Stimulated activated CD4-positive, alpha-beta T cell treated with anti-CD3 and anti-CD28 coated beads, Interleukin-1b, Interleukin-23, amount 100 ng/mL, for 4 hours (primary cell): ENCODE measurements around the gene C19orf47.

Source experiments
- DNase-seq, 2 donors: peaks; one replicate each; pipeline ENCODE4 v3.0.0-alpha.2; 2020; ENCODE audit warnings: low read depth in 2 of 2

C19orf47 gene, protein sequence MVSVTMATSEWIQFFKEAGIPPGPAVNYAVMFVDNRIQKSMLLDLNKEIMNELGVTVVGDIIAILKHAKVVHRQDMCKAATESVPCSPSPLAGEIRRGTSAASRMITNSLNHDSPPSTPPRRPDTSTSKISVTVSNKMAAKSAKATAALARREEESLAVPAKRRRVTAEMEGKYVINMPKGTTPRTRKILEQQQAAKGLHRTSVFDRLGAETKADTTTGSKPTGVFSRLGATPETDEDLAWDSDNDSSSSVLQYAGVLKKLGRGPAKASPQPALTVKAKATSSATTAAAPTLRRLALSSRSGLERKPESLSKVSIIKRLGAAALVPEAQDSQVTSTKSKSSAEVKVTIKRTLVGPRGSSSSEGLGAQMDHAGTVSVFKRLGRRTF

GRCh38 chr19:40348125-40348913 lies at the start of gene C19orf47, which contains the start of gene PLD3:
C19orf47 (minus strand) TSS chr19:40348397; CDS start chr19:40341857, 6,540 bp downstream.
PLD3 (plus strand) TSS chr19:40348695; CDS start chr19:40366484, 17,789 bp downstream.
- peak; percentile 95 for DNase-seq

DNA sequence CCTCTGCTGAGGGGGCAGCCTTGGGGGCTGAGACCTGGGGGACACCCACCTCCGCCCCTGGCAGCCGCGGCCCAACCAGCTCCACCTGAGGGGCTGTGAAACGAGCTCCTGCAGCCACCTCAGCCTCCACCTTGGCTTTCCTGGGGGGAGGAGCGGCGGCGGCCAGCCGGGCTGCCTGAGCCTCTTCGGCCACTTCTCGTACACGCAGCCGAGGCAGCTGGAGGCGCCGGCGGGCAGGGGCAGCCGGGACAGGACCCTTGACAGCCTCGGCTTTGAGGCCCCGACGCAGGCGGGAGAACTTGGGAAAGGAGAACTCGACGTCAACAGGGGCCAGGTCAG lies 49.3 kb upstream of the C19orf47 start:
- no peak for DNase-seq

- DNase-seq: no peak
These were observed 48.8 kb upstream of the C19orf47 start for GRCh38 chr19:40396886-40397567.

- DNase-seq: no peak
These were observed 47.8 kb upstream of the C19orf47 start for GRCh38 chr19:40395956-40396355.

- DNase-seq: no peak
These were observed 46.6 kb upstream of the C19orf47 start for GRCh38 chr19:40394816-40395210.

GRCh38 chr19:40393894-40394815 lies 46.0 kb upstream of the C19orf47 start:
- DNase-seq: no peak

DNA sequence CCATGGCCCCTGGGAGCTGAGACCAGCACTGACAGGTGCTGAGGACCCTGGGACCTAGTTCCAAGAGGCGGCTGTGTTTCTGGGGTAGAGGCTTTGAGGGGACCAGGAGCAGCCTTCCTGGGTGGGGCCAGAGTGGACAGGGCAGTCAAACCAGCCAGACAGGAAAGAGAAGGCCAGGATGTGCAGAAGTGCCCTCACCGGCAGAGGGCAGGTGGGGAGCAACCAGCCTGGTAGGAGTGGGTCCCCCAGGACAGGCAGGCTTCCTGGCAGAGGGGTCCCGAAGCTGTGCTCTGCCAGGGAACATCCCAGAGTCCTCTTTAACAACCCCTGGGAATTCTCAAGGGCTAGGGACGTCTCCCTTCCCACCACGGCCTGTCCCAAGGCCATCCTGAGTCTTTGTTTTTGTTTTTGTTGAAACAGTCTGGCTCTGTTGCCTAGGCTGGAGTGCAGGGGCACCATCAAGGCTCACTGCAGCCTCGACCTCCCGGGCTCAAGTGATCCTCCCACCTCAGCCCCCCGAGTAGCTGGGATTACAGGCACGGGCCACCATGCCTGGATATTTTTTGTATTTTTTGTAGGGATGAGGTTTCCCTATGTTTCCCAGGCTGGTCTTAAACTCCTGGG lies 44.8 kb upstream of the C19orf47 start:
- no peak for DNase-seq

- DNase-seq: no peak
These were observed 43.9 kb upstream of the C19orf47 start for GRCh38 chr19:40392123-40392522.

DNA sequence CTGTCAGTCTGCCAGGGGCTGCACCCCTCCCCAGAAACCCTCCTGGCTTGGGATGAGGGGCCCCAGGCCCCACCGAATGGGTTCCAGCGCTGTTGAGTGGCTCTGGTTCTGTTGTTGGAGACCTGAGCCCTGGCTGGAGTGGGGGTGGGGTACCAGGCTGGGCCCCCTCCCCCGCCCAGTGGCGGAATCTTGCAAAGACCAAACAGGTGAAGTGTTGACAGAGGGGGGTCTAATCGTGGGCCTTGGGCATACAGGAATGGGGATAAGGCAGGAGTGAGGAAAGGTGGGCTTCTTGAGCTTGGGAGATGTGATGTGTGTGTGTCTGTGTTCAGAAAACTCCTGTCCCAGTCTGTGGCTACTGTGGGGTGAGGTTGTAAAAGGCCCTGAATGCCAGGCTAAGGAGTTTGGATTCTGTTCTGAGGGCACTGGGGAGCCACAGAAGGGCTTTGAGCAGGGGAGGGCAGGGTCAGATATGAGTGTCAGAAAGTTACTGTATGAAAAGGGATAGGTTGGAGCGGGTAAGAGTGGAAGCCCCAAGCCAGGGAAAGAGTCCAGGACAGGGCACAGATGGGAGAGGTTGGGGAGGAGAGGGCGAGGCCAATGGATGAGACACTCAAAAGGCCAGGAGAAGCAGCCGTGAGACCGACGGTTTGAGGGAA lies 42.0 kb upstream of the C19orf47 start, which contains the start of gene HIPK4:
Gene HIPK4 (minus strand): TSS at position 98 of the 659 bp plus-strand sequence. CDS start 279 bp downstream, outside the sequence.
- DNase-seq: no peak

- DNase-seq: no peak
These were observed 41.3 kb upstream of the C19orf47 start for GRCh38 chr19:40389404-40390083.

DNA sequence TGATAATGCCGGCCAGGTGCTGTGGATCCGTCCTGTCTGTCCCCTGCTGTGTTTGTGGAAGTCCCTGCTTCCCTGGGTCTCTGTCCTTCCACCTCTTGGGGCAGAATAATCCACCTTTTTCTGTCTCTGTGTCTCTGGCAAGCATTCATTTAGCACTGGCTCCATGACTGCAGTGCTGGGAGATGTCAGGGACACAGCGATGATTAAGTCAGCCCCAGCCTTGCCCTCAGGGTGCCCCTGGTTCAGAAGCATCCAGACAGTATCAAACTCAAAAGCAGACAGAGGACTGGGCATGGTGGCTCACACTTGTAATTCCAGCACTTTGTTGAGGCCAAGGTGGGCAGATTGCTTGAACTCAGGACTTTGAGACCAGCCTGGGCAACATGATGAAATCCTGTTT lies 40.3 kb upstream of the C19orf47 start:
- DNase-seq: no peak

- no peak for DNase-seq
These were observed 39.0 kb upstream of the C19orf47 start for GRCh38 chr19:40387155-40387554.

DNA sequence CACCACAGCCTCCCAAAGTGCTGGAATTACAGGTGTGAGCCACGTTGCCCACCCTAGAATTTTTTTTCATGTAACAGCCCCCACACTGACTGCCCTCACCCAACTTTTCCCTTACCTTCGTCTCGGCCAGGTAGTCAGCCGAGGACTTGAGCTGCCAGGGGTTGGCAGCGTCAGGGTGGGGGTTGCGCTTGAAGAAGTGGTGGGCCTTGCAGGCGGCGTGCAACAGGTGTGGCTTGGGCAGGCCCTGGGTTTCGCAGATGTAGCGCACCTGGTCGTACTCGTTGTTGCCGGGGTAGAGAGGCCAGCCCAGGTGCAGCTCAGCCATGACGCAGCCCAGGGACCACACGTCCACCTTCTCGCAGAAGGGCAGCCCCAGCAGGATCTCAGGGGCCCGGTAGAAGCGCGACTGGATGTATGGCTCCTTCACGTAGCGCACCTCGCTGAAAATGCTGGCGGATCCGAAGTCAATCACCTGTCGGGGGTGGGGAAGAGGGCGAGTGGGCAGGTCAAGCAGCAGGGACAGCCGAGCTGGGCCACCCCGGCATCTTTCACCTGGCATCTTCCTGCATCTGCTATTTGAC lies 35.6 kb upstream of the C19orf47 start:
- no peak for DNase-seq

GRCh38 chr19:40381321-40381720 lies 33.1 kb upstream of the C19orf47 start:
- DNase-seq: no peak

DNA sequence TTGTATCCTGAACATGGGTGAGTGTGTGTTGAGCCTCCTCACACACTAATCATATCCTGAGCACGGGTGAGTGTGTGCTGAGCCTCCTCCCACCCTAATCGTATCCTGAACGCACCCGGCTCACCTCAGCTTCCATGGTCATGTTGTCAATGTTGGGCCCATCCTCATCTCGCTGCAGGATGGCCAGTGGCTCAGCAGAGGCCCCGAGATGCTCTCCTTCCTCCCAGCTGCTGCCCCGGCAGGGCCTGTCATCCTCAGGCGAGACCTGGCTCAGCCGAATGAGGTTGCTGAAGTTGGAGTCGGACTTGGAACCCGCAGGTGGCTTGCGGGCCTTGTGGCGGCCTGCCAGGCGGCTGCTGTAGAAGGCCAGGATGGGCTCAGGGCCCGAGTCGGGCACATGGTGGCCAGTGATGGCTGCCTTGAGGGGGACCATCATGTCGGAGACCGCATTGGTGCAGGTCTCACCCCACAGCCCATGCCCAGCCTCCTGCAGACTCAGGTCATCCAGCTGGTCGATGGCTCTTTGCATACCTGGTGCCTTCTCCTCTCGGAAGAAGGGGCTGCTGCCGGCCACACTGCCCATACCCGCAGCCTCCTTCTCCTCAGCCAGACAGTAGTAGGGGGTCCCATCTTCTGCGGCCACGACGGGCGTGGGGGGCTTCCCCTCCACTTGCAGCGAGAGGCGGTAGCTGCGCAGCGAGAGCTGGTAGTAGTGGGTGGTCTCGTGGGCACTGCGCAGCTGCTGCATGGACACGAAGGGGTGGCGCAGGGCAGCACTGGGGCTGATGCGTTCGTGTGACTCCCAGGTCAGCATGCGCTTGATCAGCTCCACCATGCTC lies 32.2 kb upstream of the C19orf47 start:
- DNase-seq: no peak

DNA sequence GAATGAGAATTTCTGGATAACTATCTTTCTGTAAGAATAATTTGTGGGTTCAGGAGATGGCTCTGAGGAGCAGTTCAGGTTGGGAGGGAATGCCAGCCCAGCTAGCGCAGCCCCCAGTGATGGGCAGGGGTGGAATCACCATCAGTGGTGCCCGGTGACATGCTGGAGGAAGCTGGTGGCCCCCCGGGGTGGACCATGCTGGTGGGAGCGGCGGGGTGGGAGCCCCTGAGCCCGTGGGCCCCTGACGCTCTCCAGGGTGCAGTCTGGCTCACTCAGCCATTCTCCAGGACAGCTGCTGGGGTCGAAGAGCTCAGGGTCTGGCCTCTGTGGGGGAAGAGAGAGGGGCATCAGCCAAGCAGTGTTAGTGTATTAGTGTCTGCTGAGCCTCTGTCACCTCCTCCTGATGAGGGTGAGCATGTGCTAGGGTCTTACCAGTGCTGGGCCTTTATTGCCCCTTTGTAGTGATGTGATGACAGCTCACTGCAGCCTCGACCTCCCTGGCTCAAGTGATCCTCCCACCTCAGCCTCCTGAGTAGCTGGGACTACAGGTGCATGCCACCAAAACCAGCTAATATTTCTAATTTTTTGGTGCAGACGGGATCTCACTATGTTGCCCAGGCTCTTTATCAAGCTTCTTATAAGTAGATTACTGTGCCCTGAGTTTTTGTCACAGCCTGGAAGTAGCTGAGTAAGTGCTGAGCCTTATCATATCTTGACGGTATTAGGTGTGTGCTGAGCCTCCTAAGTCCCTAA lies 31.4 kb upstream of the C19orf47 start:
- DNase-seq: no peak

GRCh38 chr19:40378509-40378908 lies 30.3 kb upstream of the C19orf47 start:
- DNase-seq: no peak
